Left renal pelvis (tissue), 4 donors: Measurements from ENCODE around the gene MLC1. TPM values are rescaled to one million over a fixed set of nuclear protein-coding genes. Genes with fewer than 3 reads are reported as not detected.

Experiments
- DNase-seq, 4 donors: peaks; one replicate each; pipeline ENCODE4 v3.0.0-alpha.2; 2013; ENCODE audit warnings: low read depth in 4 of 4, low spot score in 3 of 4
- polyA plus RNA-seq, 4 donors: library from polyadenylated mRNA; unstranded; fragments of 120-200 nt; gene quantifications; one replicate each; pipeline ENCODE4 v1.2.1, GENCODE V29; 2013; ENCODE audit not compliant: insufficient read length in 4 of 4

Gene MLC1
- polyA plus RNA-seq, 4 donors = 0.60 to 1.0 (median 0.86) TPM

DNA sequence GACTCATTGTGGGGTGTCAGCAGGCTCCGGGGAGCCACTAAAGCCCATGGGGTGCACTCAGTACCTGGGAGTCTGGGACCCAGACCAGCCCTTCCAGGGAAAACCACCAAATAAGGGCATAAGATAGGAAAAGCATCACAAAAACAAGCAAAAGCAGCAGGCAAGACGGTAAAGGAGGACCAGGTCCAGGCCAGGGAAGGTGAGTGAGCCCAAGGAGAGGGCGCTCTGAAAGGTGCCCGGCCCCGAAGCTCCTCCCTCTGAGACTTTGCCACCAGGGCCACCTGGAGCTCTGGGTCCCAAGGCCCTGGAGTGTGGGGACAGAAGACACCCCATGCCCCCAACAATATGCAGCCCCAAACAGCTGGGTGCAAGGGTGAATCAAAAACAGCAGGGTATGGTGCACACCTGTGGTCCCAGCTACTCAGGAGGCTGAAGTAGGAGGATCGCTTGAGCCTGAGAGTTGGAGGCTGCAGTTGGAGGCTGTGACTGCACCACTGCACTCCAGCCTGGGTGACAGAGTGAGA lies 67.5 kb downstream of the MLC1 start:
- DNase-seq = no peak

GRCh38 chr22:50016988-50017700 lies 68.1 kb downstream of the MLC1 start:
- no peak for DNase-seq

DNA sequence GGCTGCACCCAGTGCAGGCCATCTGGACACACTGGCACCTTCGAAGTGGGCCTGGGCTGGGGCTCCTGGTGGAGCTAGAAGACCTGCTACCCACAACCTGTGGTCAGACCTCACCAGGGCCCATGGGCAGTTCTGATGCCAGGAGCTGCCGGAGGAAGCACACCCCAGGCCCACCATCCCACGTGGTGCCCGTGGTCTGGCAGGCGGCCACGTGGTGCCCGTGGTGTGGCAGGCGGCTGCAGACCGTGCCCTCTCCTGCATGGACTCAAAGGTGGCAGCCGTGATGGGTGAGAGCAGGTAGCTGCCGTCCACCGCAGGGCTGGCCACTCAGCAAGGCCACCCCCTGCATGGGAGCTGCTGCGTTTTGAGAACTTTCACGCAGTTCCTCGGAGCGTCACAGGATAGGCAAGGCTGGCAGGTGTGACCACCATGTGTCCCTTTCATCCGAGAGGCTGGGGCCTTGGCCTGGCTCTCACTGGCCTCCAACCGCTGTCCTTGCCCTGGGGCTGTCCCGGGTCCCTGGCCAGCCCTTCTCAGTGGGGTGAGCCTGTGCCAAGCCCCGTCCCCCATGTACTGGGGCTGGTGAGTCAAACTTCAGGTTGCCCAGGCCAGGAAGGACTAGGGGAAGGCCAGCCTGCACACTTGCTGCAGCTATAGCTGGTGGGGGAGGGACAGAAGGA lies 68.8 kb downstream of the MLC1 start:
- DNase-seq = no peak

GRCh38 chr22:50015451-50016307 lies 69.5 kb downstream of the MLC1 start:
- no peak for DNase-seq

DNA sequence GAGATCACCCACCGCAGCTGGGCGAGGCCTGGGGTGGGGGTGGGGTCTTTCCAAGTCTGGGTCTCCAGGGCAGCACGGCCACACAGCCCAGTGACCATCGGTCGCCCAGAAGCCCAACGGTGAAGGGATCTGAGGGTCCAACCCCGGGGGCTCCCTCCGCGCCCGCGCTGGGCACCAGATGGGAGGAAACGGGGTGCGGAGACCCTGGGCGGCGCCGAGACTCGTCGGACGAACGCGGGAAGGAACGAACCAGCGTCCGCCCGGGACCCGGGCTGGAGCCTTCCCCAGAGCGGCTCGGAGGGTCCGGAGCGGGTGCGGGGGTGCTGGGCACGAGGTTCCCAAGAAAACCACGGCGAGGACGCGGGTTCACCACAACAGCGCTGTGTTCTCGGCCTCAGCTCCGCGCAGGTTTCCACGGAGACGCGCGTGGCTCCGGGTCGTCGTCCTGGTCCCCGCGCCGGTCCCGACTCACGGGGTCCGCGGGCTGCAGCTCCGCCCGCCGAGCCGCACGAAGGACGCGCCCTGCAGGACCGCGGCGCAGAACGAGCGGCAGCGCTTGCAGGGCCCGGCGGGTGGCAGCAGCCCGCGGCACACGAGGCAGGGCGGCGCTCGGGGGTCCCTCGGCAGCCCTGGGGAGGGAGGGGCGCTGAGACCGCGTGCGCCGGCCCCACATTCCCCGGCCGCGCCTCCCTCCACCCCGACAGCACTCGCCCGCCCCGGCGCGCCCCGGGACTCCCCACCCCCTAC lies 70.4 kb downstream of the MLC1 start:
- no peak for DNase-seq

GRCh38 chr22:50014053-50014501 lies 71.1 kb downstream of the MLC1 start:
- no peak for DNase-seq

DNA sequence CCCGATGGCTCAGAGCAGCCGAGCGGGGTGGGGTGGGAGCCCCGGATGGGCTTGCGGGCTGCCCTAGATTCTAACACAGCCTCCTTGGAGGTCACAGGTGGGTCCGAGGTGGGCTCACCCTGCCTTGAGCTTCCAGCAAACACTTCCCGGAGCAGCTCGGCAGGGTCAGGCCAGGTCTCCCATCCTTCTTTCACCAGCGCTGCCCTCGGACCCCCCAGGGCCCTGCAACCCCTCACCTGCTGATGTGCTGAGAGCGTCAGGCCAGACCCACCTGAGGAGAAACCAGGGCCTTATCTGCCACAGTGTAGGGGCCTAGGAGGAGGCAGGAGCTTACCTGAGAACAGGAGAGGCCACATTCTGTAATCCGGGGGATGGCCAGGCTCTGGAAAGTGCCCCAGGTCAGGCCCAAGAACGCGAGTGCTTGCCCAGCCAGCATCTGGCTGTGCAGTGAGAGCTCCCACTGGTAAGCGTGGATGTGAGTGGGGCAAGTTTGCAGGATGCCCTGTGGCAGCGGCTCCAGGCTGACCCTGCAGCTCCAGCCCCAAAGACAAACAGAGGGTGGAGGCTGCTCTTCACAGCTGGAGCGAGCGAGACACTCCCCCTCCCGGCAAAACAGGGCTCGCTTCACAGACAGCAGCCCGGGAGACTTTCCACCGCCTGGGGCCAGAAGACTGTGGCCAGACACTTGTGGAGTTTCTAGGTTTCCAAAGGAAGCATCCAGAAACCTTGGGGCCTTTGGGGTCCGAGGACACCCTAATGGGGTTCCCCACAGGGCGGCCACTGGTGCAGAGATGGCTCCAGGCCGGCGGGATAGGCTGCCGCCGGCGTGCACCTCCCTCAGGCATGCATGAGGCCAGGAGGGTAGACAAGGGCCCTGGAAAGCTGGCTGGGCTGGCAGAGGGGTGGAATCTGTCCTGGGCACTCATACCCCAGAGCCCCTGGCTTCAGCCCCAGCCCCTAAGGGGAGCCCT lies 72.7 kb downstream of the MLC1 start, which contains the start of gene IL17REL:
Gene IL17REL (minus strand): TSS at position 555 of the 971 bp plus-strand sequence. CDS start 119 bp downstream, at position 436.
- DNase-seq = no peak

- DNase-seq = no peak
Measured at GRCh38 chr22:50011447-50012210, 73.6 kb downstream of the MLC1 start.

DNA sequence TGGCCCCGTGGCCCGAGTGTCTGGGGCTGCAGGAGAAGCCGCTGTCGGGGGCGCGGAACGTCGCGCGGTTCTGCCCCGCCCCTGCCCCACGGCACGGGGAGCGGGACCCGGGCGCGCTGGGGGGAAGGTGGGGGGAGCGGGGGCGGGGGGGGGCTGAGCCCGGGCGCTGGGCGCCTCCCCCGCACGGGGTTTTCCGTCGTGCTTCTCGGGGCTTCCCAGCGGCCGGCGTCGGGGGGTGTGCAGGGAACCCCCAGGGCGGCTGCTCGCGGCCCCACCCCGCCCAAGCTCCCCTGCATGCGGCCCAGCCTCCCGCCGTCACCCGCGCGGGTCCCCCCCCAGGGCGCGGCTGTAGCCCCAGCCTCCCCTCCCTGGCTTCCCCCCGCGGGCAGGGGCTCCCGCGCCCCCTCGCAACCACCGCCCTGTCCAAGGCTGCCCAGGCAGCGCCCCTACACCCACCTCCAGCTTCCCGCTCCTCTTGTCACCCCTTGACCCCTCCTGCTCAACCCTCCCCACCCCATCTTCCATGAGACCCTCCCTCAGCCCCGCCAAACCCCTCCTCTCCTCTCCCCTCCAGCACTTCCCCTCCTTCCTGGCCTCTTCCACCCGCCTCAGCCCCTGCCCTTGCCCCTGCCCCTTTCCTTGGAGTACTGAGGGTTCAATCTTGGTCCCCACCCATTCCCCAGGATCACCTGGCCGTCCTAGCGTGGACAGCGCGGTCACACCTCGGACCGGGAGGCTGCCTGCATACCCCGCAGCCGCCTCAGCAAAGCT lies 74.4 kb downstream of the MLC1 start:
- no peak for DNase-seq

GRCh38 chr22:50009765-50010675 lies 75.2 kb downstream of the MLC1 start:
- no peak for DNase-seq

Other genes with a start within 250 kb of the MLC1 start
- 10 to 100 TPM; 13.6 to 18.1 (median 16.6) TPM for gene ZBED4, start 231.6 kb downstream of the MLC1 start, polyA plus RNA-seq
- 10 to 100 TPM; 19.7 to 40.9 (median 28.1) TPM for gene ALG12, start 167.0 kb downstream of the MLC1 start, polyA plus RNA-seq
- 10 to 100 TPM; 25.4 to 38.3 (median 29.0) TPM for gene CRELD2, start 166.8 kb downstream of the MLC1 start, polyA plus RNA-seq
- gene PIM3, start 124.7 kb downstream of the MLC1 start, polyA plus RNA-seq = 10 to 100 TPM; 13.8 to 26.2 (median 15.3) TPM
- gene IL17REL, start 72.7 kb downstream of the MLC1 start, polyA plus RNA-seq = under 1 TPM in 3 of 4 donors, not detected in 1; 0.04 to 0.07 (median 0.05) TPM
- under 1 TPM in 1 of 4 donors, not detected in 3; 0.05 TPM for gene TTLL8, start 27.1 kb downstream of the MLC1 start, polyA plus RNA-seq
- under 1 TPM; 0.24 to 0.75 (median 0.60) TPM for gene MOV10L1, start 4.6 kb upstream of the MLC1 start, polyA plus RNA-seq
- gene PANX2, start 85.3 kb upstream of the MLC1 start, polyA plus RNA-seq = 1 to 10 TPM in 2 of 4 donors, under 1 TPM in 2; 0.12 to 2.3 (median 1.2) TPM
- 10 to 100 TPM; 14.0 to 33.4 (median 19.3) TPM for gene TRABD, start 100.5 kb upstream of the MLC1 start, polyA plus RNA-seq
- 10 to 100 TPM; 12.5 to 33.0 (median 16.3) TPM for gene SELENOO, start 115.6 kb upstream of the MLC1 start, polyA plus RNA-seq
- 10 to 100 TPM; 24.2 to 47.3 (median 34.6) TPM for gene TUBGCP6, start 159.6 kb upstream of the MLC1 start, polyA plus RNA-seq
- gene HDAC10, start 165.8 kb upstream of the MLC1 start, polyA plus RNA-seq = 10 to 100 TPM; 15.9 to 37.2 (median 20.3) TPM
- 10 to 100 TPM in 3 of 4 donors, 1 to 10 TPM in 1; 9.7 to 17.7 (median 15.6) TPM for gene MAPK12, start 176.3 kb upstream of the MLC1 start, polyA plus RNA-seq
- 1 to 10 TPM; 6.0 to 9.7 (median 7.9) TPM for gene MAPK11, start 185.0 kb upstream of the MLC1 start, polyA plus RNA-seq
- gene PLXNB2, start 222.2 kb upstream of the MLC1 start, polyA plus RNA-seq = 100 to 1,000 TPM; 126 to 249 (median 214) TPM
- 10 to 100 TPM in 3 of 4 donors, 1 to 10 TPM in 1; 9.8 to 20.1 (median 14.9) TPM for gene DENND6B, start 241.6 kb upstream of the MLC1 start, polyA plus RNA-seq